Liver (tissue), 3 donors: ENCODE data around the gene TRHDE.

ENCODE experiments used
- ATF3 ChIP-seq: IDR thresholded peaks from 2 replicates; pipeline ENCODE4 v1.6.1; 2016; ENCODE audit warnings: antibody characterized with exemption
- CTCF ChIP-seq: fragments of 150-350 bp; IDR thresholded peaks from 2 replicates; pipeline ENCODE4 v1.5.1; 2017; ENCODE audit warnings: improper control_type of control experiment, low read depth, low read length; ENCODE audit not compliant: missing input control
- EGR1 ChIP-seq, 2 donors: IDR thresholded peaks; 2 replicates each; pipeline ENCODE4 v1.6.1; 2016 to 2018; ENCODE audit warnings: antibody characterized with exemption in 2 of 2, low read depth in 2 of 2
- GABPA ChIP-seq, 2 donors: IDR thresholded peaks in 1 of 2; conservative IDR thresholded peaks in 1 of 2; 2 replicates each; pipeline ENCODE4 v1.6.1; 2016; ENCODE audit warnings: antibody characterized with exemption in 2 of 2, mild to moderate bottlenecking in 1 of 2, moderate library complexity in 1 of 2
- JUND ChIP-seq, 2 donors: IDR thresholded peaks; 2 replicates each; pipeline ENCODE4 v1.6.1; 2016; ENCODE audit warnings: antibody characterized with exemption in 2 of 2
- MAX ChIP-seq: IDR thresholded peaks from 2 replicates; pipeline ENCODE4 v1.6.1; 2016; ENCODE audit warnings: antibody characterized with exemption
- RAD21 ChIP-seq, 2 donors: IDR thresholded peaks; 2 replicates each; pipeline ENCODE4 v1.6.1; 2016; ENCODE audit warnings: antibody characterized with exemption in 2 of 2, mild to moderate bottlenecking in 2 of 2
- REST ChIP-seq: IDR thresholded peaks from 2 replicates; pipeline ENCODE4 v1.6.1; 2016; ENCODE audit warnings: antibody characterized with exemption, mild to moderate bottlenecking
- RXRA ChIP-seq, 2 donors: IDR thresholded peaks; 2 replicates each; pipeline ENCODE4 v1.6.1; 2017 to 2018; ENCODE audit warnings: antibody characterized with exemption in 2 of 2, mild to moderate bottlenecking in 1 of 2
- SP1 ChIP-seq: IDR thresholded peaks from 2 replicates; pipeline ENCODE4 v1.6.1; 2018; ENCODE audit warnings: antibody characterized with exemption, mild to moderate bottlenecking
- TAF1 ChIP-seq: conservative IDR thresholded peaks from 2 replicates; pipeline ENCODE4 v1.6.1; 2016; ENCODE audit warnings: antibody characterized with exemption, mild to moderate bottlenecking
- YY1 ChIP-seq: IDR thresholded peaks from 2 replicates; pipeline ENCODE4 v1.6.1; 2016; ENCODE audit warnings: antibody characterized with exemption, mild to moderate bottlenecking
- donor health status: healthy.
- donor health status: healthy.

- TF ChIP-seq CTCF: no peak
- TF ChIP-seq REST: no peak
- no peak for TF ChIP-seq MAX
- TF ChIP-seq TAF1: no peak
- TF ChIP-seq SP1: no peak
- no peak for TF ChIP-seq RAD21 (IDR thresholded peaks at IDR 0.05)
- no peak for TF ChIP-seq JUND (IDR thresholded peaks at IDR 0.05)
- no peak for TF ChIP-seq RXRA (IDR thresholded peaks at IDR 0.05)
- no peak for TF ChIP-seq GABPA (IDR thresholded peaks at IDR 0.05 in 1 of 2, conservative IDR thresholded peaks at IDR 0.05 in 1 of 2)
- no peak for TF ChIP-seq ATF3
- TF ChIP-seq EGR1 (IDR thresholded peaks at IDR 0.05; ENCODE audit: low read depth in 2 of 2): no peak
- no peak for TF ChIP-seq YY1
These were observed 199.6 kb downstream of the TRHDE start for GRCh38 chr12:72471806-72472205.
